Activated B cell treated with CpG ODN at 0.5 μM for 24 hours (primary cell): Measurements from ENCODE around the gene TRIM7. TPM values are rescaled to one million over a fixed set of nuclear protein-coding genes. Genes with fewer than 3 reads are reported as not detected.

Experiments used
- ATAC-seq: fragments of 200-7000 bp; cut with Tn5 transposase; one replicate; pipeline ENCODE4 v1.10.0; 2021; ENCODE audit warnings: low read depth, mild to moderate bottlenecking, moderate library complexity
- CTCF ChIA-PET: fragments of 350-600 bp; sonication (Branson Sonifier 250); formaldehyde crosslinking; loops from one replicate; lab custom pipeline; 2021; ENCODE audit warnings: antibody characterized with exemption; lab: Charles Lee
- POLR2A ChIA-PET: fragments of 350-600 bp; sonication (Branson Sonifier 250); formaldehyde crosslinking; loops from one replicate; lab custom pipeline; 2021; ENCODE audit warnings: antibody characterized with exemption; lab: Charles Lee
- DNase-seq: peaks from one replicate; pipeline ENCODE4 v3.0.0; 2022
- H3K27ac Mint-ChIP-seq: one replicate; pipeline ENCODE4 v1.8.0; 2020; ENCODE audit warnings: mixed read lengths
- H3K27me3 Mint-ChIP-seq: one replicate; pipeline ENCODE4 v1.8.0; 2021; ENCODE audit warnings: mixed read lengths
- H3K36me3 Mint-ChIP-seq: one replicate; pipeline ENCODE4 v1.8.0; 2021; ENCODE audit warnings: low read depth, mixed read lengths
- H3K4me1 Mint-ChIP-seq: one replicate; pipeline ENCODE4 v1.8.0; 2021; ENCODE audit warnings: mixed read lengths
- H3K4me3 Mint-ChIP-seq: one replicate; pipeline ENCODE4 v1.8.0; 2020; ENCODE audit warnings: mild to moderate bottlenecking, mixed read lengths
- H3K9me3 Mint-ChIP-seq: one replicate; pipeline ENCODE4 v1.8.0; 2020; ENCODE audit warnings: mixed read lengths
- intact Hi-C: fragments of 100-400 bp; cut with micrococcal nuclease; formaldehyde crosslinking; loops from one replicate; pipeline ENCODE4 v1.15.1; 2024
- total RNA-seq: library from RNA; stranded (reverse); gene quantifications from 2 replicates; pipeline ENCODE4 v1.2.3, GENCODE V29; 2022
- TF ChIP-seq, protein P1 (sequence below): fragments of 200-600 bp; IDR thresholded peaks from one replicate; pipeline ENCODE4 v1.8.0; 2022; ENCODE audit warnings: antibody characterized with exemption, mild to moderate bottlenecking

Gene TRIM7
- total RNA-seq, 1 donor from 2014 or later: 0.51 TPM

DNA sequence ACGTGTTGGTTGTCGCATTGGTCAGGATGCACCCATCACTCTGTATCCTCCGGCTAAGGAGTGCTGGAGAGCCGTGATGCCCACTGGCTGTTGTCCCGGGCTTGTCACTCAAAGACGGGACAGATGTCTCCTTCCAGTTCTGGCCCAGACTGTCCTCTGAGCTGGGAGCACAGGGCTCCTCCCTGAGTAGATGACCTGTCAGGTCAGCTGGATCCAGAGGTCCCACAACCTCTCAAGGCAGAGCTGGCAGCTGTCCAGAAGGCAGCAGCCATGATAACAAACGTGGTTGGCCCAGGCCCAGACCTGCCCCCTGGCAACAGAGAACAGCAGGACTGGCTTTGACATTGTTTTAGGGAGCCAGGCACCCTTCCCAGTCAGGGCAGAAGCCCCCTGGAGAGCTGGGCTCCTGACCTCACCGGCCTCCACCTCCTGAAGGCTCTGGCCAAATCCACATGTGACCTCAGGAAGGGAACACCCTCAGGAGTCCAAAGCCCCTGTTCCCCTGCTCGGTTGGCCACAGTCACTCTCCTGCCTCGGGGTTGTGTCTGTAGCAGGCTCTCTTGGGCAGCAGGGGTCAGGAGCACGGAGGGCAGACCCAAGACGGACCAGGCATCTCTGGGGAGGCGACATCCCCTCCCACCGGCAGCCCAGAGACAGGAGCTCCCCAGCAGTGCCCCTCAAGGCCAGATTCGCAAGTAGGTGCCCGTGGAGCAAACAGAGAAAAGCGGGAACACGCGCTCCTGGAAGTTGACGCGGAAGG, 10.3 kb downstream of the TRIM7 start:
- TF ChIP-seq, protein P1, sequence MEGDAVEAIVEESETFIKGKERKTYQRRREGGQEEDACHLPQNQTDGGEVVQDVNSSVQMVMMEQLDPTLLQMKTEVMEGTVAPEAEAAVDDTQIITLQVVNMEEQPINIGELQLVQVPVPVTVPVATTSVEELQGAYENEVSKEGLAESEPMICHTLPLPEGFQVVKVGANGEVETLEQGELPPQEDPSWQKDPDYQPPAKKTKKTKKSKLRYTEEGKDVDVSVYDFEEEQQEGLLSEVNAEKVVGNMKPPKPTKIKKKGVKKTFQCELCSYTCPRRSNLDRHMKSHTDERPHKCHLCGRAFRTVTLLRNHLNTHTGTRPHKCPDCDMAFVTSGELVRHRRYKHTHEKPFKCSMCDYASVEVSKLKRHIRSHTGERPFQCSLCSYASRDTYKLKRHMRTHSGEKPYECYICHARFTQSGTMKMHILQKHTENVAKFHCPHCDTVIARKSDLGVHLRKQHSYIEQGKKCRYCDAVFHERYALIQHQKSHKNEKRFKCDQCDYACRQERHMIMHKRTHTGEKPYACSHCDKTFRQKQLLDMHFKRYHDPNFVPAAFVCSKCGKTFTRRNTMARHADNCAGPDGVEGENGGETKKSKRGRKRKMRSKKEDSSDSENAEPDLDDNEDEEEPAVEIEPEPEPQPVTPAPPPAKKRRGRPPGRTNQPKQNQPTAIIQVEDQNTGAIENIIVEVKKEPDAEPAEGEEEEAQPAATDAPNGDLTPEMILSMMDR: no peak
- peaks cover 35% of the 10 kb centered on the region for H3K4me1 Mint-ChIP-seq
- H3K36me3 Mint-ChIP-seq: peaks cover 16% of the 10 kb centered on the region
- no peak for ATAC-seq
- intact Hi-C loops: no loop called here
- peak overlapping the region; percentile 35 for H3K27ac Mint-ChIP-seq
- peaks cover 3% of the 10 kb centered on the region for H3K27me3 Mint-ChIP-seq
- no peaks in the 10 kb centered on the region for H3K9me3 Mint-ChIP-seq
- ChIA-PET CTCF (interaction anchor here (1.5 kb wide), 1 partner anchor 11 kb away, joined by 3 read pairs; no protein-coding TSS in a partner anchor), POLR2A (interaction anchor here (1.2 to 12.0 kb wide), 2 partner anchors 9 to 28 kb away, joined by 4 to 317 read pairs; partner anchors contain the start of genes TRIM41 and TRIM7)
- DNase-seq: no peak
- H3K4me3 Mint-ChIP-seq: no peak overlapping the region

DNA sequence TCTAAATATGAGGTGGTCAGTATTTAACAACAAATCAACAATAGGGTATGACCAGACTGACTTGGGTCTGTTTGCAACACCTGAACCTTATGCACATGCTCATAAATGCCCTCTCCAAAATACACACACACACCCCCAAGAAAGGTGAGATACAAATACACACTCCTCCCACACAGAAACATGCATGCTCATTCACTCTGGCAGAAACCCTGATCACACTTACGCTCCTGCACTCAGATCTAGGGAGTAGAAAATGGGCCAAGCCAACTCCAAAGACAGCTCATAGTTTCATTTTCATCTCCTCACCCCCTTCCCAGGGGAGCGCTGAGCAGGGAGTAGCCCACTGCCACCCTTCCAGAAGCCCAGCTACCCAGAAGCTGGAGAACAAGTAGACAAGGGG, 11.3 kb downstream of the TRIM7 start:
- Mint-ChIP-seq H3K27ac (no peak overlapping the region), H3K4me3 (peak overlapping the region; percentile 25), H3K36me3 (peaks cover 22% of the 10 kb centered on the region), H3K4me1 (peaks cover 27% of the 10 kb centered on the region), H3K27me3 (peaks cover 7% of the 10 kb centered on the region), H3K9me3 (no peaks in the 10 kb centered on the region)
- DNase-seq (no peak), ATAC-seq (no peak)
- TF ChIP-seq, protein P1: no peak
- intact Hi-C loops: no loop called here
- CTCF ChIA-PET: interaction anchor here (1.5 kb wide), 1 partner anchor 9 kb away, joined by 3 read pairs; no protein-coding TSS in a partner anchor
- POLR2A ChIA-PET: interaction anchor here (1.2 to 12.0 kb wide), 2 partner anchors 10 to 29 kb away, joined by 4 to 317 read pairs; partner anchors contain the start of genes TRIM41 and TRIM7

DNA sequence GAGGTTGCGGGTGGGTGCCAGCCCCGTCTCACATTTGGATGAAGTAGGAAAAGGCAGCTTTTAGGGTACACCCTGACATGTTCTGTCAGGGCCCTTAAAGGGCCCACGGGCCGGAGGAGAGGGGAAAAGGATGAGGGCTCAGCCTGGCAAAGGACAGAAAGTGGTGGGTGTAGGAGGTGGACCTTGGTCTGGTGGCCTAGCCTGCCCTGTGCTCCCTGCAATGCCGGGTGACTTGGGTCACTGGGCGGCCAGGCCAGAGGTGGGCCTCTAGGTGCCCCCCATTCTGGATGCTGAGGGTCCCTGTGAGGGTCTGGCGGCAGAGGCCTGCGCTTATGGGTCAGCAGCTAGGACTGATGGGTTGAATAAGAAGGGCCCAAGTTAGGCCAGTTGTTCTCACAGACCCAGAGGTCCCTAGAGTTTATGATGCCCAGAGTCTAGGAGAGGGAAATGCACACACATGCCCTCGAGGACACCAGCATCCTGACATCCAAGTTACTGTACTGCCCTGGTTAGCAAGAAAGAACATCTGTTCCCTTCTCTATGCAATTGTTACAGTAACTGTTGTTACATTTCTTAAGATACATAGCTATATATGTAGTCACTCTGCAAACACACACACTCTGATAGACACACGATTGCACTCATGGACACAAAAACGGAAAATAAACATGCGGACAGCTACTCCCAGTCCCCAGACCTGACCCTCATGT, 12.5 kb downstream of the TRIM7 start:
- Mint-ChIP-seq H3K4me3 (peak overlapping the region; percentile 88), H3K4me1 (peaks cover 30% of the 10 kb centered on the region), H3K27ac (peak overlapping the region; percentile 96), H3K27me3 (peaks cover 11% of the 10 kb centered on the region), H3K9me3 (no peaks in the 10 kb centered on the region), H3K36me3 (peaks cover 28% of the 10 kb centered on the region)
- TF ChIP-seq, protein P1: no peak
- DNase-seq (no peak), ATAC-seq (no peak)
- POLR2A ChIA-PET: interaction anchor here (0.6 to 12.0 kb wide), 16 partner anchors 11 to 1125 kb away, joined by 3 to 317 read pairs (median 5); partner anchors contain the start of genes RACK1, TRIM41, TRIM52 and TRIM7
- CTCF ChIA-PET: interaction anchor here (1.0 to 3.4 kb wide), 5 partner anchors 9 to 361 kb away, joined by 3 to 17 read pairs (median 3); no protein-coding TSS in a partner anchor
- intact Hi-C loops: no loop called here

DNA sequence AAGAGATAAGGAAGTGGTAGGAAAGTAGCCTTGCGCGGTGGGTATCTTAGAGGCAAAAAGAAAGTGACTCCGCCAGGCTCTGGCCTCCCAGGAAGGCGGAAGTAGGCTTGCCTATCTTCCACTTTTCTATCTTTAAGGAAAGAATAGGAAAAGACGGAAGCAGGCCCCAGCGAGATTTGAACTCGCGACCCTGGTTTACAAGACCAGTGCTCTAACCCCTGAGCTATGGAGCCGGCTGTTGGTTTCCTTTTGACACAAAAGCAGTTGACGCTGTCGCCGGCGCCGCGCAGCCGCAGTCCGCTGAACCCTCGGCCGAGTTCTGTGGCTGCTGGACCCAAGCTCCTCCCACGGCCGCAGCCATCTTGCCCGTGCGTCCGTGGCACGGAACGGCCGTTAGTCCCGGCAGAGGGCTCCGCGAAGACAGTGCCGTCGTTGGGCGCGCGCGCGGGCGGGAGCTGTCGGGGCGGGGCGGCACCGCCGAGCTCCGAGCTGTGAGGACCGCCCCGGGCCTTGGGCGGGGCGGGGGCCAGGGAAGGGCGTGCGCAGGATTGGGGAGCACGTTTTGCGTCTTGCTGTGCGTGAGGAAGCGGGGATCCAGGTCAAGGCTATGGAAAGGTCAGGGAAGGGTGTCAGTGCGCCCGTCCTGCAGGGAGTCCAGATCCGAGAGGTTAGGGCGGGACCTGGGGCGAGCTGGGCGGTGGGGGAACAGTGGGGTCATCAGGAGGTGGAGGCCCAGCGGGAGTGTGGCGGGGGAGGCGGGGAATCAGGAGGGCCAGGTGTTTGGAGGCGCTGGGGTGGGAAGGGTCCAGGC, 13.3 kb downstream of the TRIM7 start:
- H3K4me1 Mint-ChIP-seq: peaks cover 34% of the 10 kb centered on the region
- no peaks in the 10 kb centered on the region for H3K9me3 Mint-ChIP-seq

More for the DNA sequence above, 13.3 kb downstream of the TRIM7 start:
- CTCF ChIA-PET: interaction anchor here (0.7 to 3.4 kb wide), 8 partner anchors 10 to 360 kb away, joined by 3 to 17 read pairs (median 4); partner anchors contain the start of genes RACK1, TRIM52 and TRIM7
- DNase-seq (peak; percentile 99), ATAC-seq (peak; percentile 63)
- Mint-ChIP-seq H3K27ac (peak overlapping the region; percentile 96), H3K27me3 (peaks cover 11% of the 10 kb centered on the region), H3K4me3 (peak overlapping the region; percentile 88), H3K36me3 (peaks cover 28% of the 10 kb centered on the region)
- POLR2A ChIA-PET: interaction anchor here (0.6 to 12.0 kb wide), 19 partner anchors 11 to 1641 kb away, joined by 3 to 317 read pairs (median 4); partner anchors contain the start of genes RACK1, TRIM41, TRIM52 and TRIM7
- TF ChIP-seq, protein P1: no peak
- intact Hi-C loops: loop anchor here (1.0 kb wide), 4 partner anchors 8 to 70 kb away; partner anchors contain the start of gene TRIM52
